Upper lobe of left lung (tissue), 4 donors: ENCODE data around the gene GLIPR2.

Experiments
- POLR2A ChIP-seq, 4 donors: fragments of 450-650 bp; IDR thresholded peaks; one replicate each; pipeline ENCODE4 v1.5.1; 2016 to 2017; ENCODE audit warnings: antibody characterized with exemption in 4 of 4, mild to moderate bottlenecking in 2 of 4
- POLR2AphosphoS5 ChIP-seq, 2 donors: sonication (generic); formaldehyde crosslinking; IDR thresholded peaks; one replicate each; pipeline ENCODE4 v1.5.1; 2017; ENCODE audit warnings: antibody characterized with exemption in 2 of 2
- TF ChIP-seq, protein P1 (sequence below), 6 experiments: fragments of 450-650 bp in 4 of 6; fragments of 200-600 bp in 2 of 6; sonication (generic) in 2 of 6; IDR thresholded peaks; one replicate each; pipeline ENCODE4 v1.5.1; 2016 to 2019; ENCODE audit warnings: antibody characterized with exemption in 6 of 6

DNA sequence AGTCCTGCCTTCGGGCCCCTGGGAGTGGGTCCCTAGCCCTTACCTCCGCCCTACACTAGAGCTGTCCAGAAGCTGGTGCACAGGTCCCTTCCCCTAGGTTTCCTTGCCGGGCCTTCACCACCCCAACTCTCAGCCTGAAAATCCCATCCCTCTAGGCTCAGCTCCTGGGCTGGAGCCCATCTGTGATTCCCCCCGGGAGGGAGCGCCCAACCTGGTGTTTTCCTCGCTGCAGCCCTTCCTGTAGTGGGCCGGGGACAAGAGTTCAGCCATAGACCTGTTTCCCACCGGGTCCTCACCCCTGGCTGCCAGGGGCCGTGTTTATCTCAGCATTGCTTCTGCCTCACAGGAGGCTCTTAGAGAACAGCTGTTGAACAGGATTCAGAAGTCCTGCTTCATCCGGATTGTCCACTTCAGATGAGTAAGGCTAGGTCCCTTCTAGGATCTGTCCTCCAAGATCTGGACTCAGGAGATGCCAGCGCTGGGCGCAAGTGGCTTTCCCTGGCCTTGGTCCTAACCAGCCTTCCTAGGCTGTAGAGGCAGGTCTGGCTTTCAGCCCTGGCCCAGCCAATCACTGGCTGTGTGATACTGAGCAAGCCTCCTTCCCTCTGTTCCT lies 965 bp downstream of the GLIPR2 start:
- TF ChIP-seq, protein P1, sequence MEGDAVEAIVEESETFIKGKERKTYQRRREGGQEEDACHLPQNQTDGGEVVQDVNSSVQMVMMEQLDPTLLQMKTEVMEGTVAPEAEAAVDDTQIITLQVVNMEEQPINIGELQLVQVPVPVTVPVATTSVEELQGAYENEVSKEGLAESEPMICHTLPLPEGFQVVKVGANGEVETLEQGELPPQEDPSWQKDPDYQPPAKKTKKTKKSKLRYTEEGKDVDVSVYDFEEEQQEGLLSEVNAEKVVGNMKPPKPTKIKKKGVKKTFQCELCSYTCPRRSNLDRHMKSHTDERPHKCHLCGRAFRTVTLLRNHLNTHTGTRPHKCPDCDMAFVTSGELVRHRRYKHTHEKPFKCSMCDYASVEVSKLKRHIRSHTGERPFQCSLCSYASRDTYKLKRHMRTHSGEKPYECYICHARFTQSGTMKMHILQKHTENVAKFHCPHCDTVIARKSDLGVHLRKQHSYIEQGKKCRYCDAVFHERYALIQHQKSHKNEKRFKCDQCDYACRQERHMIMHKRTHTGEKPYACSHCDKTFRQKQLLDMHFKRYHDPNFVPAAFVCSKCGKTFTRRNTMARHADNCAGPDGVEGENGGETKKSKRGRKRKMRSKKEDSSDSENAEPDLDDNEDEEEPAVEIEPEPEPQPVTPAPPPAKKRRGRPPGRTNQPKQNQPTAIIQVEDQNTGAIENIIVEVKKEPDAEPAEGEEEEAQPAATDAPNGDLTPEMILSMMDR (IDR thresholded peaks at IDR 0.05), result no peak
- TF ChIP-seq POLR2A (IDR thresholded peaks at IDR 0.05) (no peak), POLR2AphosphoS5 (IDR thresholded peaks at IDR 0.05) (no peak)
